ENCODE data around the gene PMIS2. TPM values are rescaled to one million over a fixed set of nuclear protein-coding genes. Genes with fewer than 3 reads are reported as not detected.
A peak's percentile ranks its signal among the peaks of the same experiment; 100 is the strongest.
"Not testable (repeated sequence)": the region's sequence is repeated elsewhere in the genome, so short reads cannot be mapped to it uniquely, and the experiment has no call there.

Gene PMIS2
- total RNA-seq, 2 donors from 2014 or later: not detected

- no peak for DNase-seq (ENCODE audit: low spot score)
- intact Hi-C loops (cut with DNase I): no loop called here
Observed at GRCh38 chr19:35571406-35571965, 14.5 kb upstream of the PMIS2 start.

GRCh38 chr19:35577918-35578317 is 8.1 kb upstream of the PMIS2 start:
- no peak for DNase-seq (ENCODE audit: low spot score)
- intact Hi-C loops (cut with DNase I): no loop called here

GRCh38 chr19:35578707-35579106 is 7.3 kb upstream of the PMIS2 start:
- no peak for DNase-seq (ENCODE audit: low spot score)
- intact Hi-C loops (cut with DNase I): no loop called here

- no peak for DNase-seq (ENCODE audit: low spot score)
- intact Hi-C loops (cut with DNase I): no loop called here
Observed at GRCh38 chr19:35582760-35583159, 3.2 kb upstream of the PMIS2 start.

GRCh38 chr19:35587321-35587720 is 1.3 kb downstream of the PMIS2 start:
- intact Hi-C loops (cut with DNase I): no loop called here
- DNase-seq (ENCODE audit: low spot score): no peak

GRCh38 chr19:35590875-35591274 is 4.9 kb downstream of the PMIS2 start:
- DNase-seq (ENCODE audit: low spot score): no peak
- intact Hi-C loops (cut with DNase I): no loop called here

- DNase-seq (ENCODE audit: low spot score): no peak
- intact Hi-C loops (cut with DNase I): no loop called here
Observed at GRCh38 chr19:35592226-35592625, 6.3 kb downstream of the PMIS2 start.

GRCh38 chr19:35595026-35595425 is 9.1 kb downstream of the PMIS2 start:
- intact Hi-C loops (cut with DNase I); DNase-seq (ENCODE audit: low spot score): not testable (repeated sequence)

GRCh38 chr19:35595928-35596327 is 10.0 kb downstream of the PMIS2 start:
- DNase-seq (ENCODE audit: low spot score): no peak
- intact Hi-C loops (cut with DNase I): no loop called here

- intact Hi-C loops (cut with DNase I): no loop called here
- no peak for DNase-seq (ENCODE audit: low spot score)
Observed at GRCh38 chr19:35596366-35596999, 10.5 kb downstream of the PMIS2 start.

- intact Hi-C loops (cut with DNase I): no loop called here
- no peak for DNase-seq (ENCODE audit: low spot score)
Observed at GRCh38 chr19:35601971-35602370, 16.0 kb downstream of the PMIS2 start.

GRCh38 chr19:35604436-35604835 is 18.5 kb downstream of the PMIS2 start:
- DNase-seq (ENCODE audit: low spot score); intact Hi-C loops (cut with DNase I): not testable (repeated sequence)

- intact Hi-C loops (cut with DNase I): not testable (repeated sequence)
Observed at GRCh38 chr19:35607170-35607569, 21.2 kb downstream of the PMIS2 start.

GRCh38 chr19:35607661-35608060 is 21.7 kb downstream of the PMIS2 start:
- intact Hi-C loops (cut with DNase I): no loop called here
- no peak for DNase-seq (ENCODE audit: low spot score)

More at GRCh38 chr19:35607170-35607569, 21.2 kb downstream of the PMIS2 start:
- DNase-seq (ENCODE audit: low spot score): not testable (repeated sequence)

GRCh38 chr19:35608251-35608650 is 22.3 kb downstream of the PMIS2 start:
- intact Hi-C loops (cut with DNase I): no loop called here

GRCh38 chr19:35609851-35610353 is 23.9 kb downstream of the PMIS2 start:
- intact Hi-C loops (cut with DNase I): no loop called here

More at GRCh38 chr19:35608251-35608650, 22.3 kb downstream of the PMIS2 start:
- no peak for DNase-seq (ENCODE audit: low spot score)

GRCh38 chr19:35612224-35612558 is 26.2 kb downstream of the PMIS2 start:
- intact Hi-C loops (cut with DNase I): no loop called here
- DNase-seq (ENCODE audit: low spot score): no peak

More at GRCh38 chr19:35609851-35610353, 23.9 kb downstream of the PMIS2 start:
- no peak for DNase-seq (ENCODE audit: low spot score)

- intact Hi-C loops (cut with DNase I): no loop called here
- DNase-seq (ENCODE audit: low spot score): peak; percentile 98
Observed at GRCh38 chr19:35612559-35613321, 26.8 kb downstream of the PMIS2 start, which contains the start of gene HAUS5. Gene HAUS5, plus strand, starts transcription at chr19:35612735. Its CDS starts 60 bp downstream, at chr19:35612795.

- intact Hi-C loops (cut with DNase I): no loop called here
- DNase-seq (ENCODE audit: low spot score): no peak
Observed at GRCh38 chr19:35613574-35613973, 27.6 kb downstream of the PMIS2 start.

GRCh38 chr19:35615036-35615435 is 29.1 kb downstream of the PMIS2 start:
- intact Hi-C loops (cut with DNase I): no loop called here
- DNase-seq (ENCODE audit: low spot score): no peak

Data from posterior vena cava (tissue), 2 donors.